SK-N-SH (cell line): ENCODE measurements around the gene FGF19. TPM values are rescaled to one million over a fixed set of nuclear protein-coding genes. Genes with fewer than 3 reads are reported as not detected.

ENCODE experiments used
- CTCF ChIA-PET: fragments of 300-600, 350-600 bp; formaldehyde crosslinking; extraction: SDS; loops from one replicate; lab custom pipeline; 2021; lab: Yijun Ruan, JAX
- POLR2A ChIA-PET: fragments of 350-600 bp; sonication (Branson Sonifier 250); formaldehyde crosslinking; extraction: SDS; loops from one replicate; lab custom pipeline; 2020; ENCODE audit warnings: antibody characterized with exemption, inconsistent platforms; lab: Yijun Ruan, JAX
- DNase-seq: peaks from one replicate; pipeline ENCODE4 v3.0.0; 2012
- H2AFZ ChIP-seq: fragments of 200-600 bp; sonication (generic); 2 replicates; pipeline ENCODE4 v1.8.1; 2016; ENCODE audit warnings: antibody characterized with exemption, mild to moderate bottlenecking, low read depth
- H3F3A ChIP-seq: fragments of 200-600 bp; sonication (generic); replicated peaks from 2 replicates; pipeline ENCODE3; 2016; ENCODE audit warnings: antibody characterized with exemption, mild to moderate bottlenecking; ENCODE audit not compliant: insufficient read depth
- H3K27ac ChIP-seq, 2 experiments: fragments of 200-500 bp in 1 of 2; fragments of 200-600 bp in 1 of 2; sonication (Bioruptor generic) in 1 of 2; sonication (generic), shearing (Covaris generic) in 1 of 2; 2 replicates each; pipeline versions ENCODE4 v1.5.1 to v1.6.1; 2014 to 2016; ENCODE audit warnings: low read depth in 2 of 2, inconsistent platforms in 1 of 2, low read length in 1 of 2, mild to moderate bottlenecking in 1 of 2, mixed read lengths in 1 of 2
- H3K27me3 ChIP-seq: fragments of 200-600 bp; sonication (generic), shearing (Covaris generic); 2 replicates; pipeline ENCODE4 v1.6.1; 2016; ENCODE audit warnings: mixed run types; ENCODE audit not compliant: insufficient read depth
- H3K36me3 ChIP-seq, 2 experiments: fragments of 200-500 bp in 1 of 2; fragments of 200-600 bp in 1 of 2; sonication (Bioruptor generic) in 1 of 2; sonication (generic) in 1 of 2; replicated peaks in 1 of 2; 2 replicates each; pipeline versions ENCODE3 to v1.5.1; 2014 to 2016; ENCODE audit warnings: low read length in 1 of 2, mild to moderate bottlenecking in 1 of 2; ENCODE audit not compliant: insufficient read depth in 2 of 2, control insufficient read depth in 1 of 2
- H3K4me1 ChIP-seq, 2 experiments: fragments of 200-500 bp in 1 of 2; fragments of 200-600 bp in 1 of 2; sonication (Bioruptor generic) in 1 of 2; sonication (generic), shearing (Covaris generic) in 1 of 2; 2 replicates each; pipeline versions ENCODE4 v1.5.1 to v1.6.1; 2014 to 2016; ENCODE audit warnings: low read depth in 1 of 2, low read length in 1 of 2, mixed run types in 1 of 2; ENCODE audit not compliant: insufficient read depth in 2 of 2, control insufficient read depth in 1 of 2
- H3K4me2 ChIP-seq: fragments of 200-600 bp; sonication (generic), shearing (Covaris generic); 2 replicates; pipeline ENCODE4 v1.6.1; 2017; ENCODE audit warnings: mixed run types
- H3K4me3 ChIP-seq, 2 experiments: fragments of 200-500 bp in 1 of 2; fragments of 200-600 bp in 1 of 2; sonication (Bioruptor generic) in 1 of 2; sonication (generic), shearing (Covaris generic) in 1 of 2; 2 replicates each; pipeline versions ENCODE4 v1.5.1 to v1.8.1; 2014 to 2016; ENCODE audit warnings: low read depth in 2 of 2, inconsistent platforms in 1 of 2, low read length in 1 of 2, mild to moderate bottlenecking in 1 of 2, mixed read lengths in 1 of 2, moderate library complexity in 1 of 2
- H3K79me2 ChIP-seq: fragments of 200-600 bp; sonication (generic); 2 replicates; pipeline ENCODE4 v1.8.1; 2017; ENCODE audit warnings: mild to moderate bottlenecking; ENCODE audit not compliant: insufficient read depth
- H3K9ac ChIP-seq: fragments of 200-600 bp; sonication (generic); 2 replicates; pipeline ENCODE4 v1.6.1; 2017; ENCODE audit warnings: mixed run types
- H3K9me2 ChIP-seq: fragments of 200-600 bp; sonication (generic); 2 replicates; pipeline ENCODE4 v1.6.1; 2017; ENCODE audit warnings: mixed run types
- H3K9me3 ChIP-seq: fragments of 200-600 bp; sonication (generic); 2 replicates; pipeline ENCODE4 v1.6.1; 2017; ENCODE audit warnings: mixed run types, mild to moderate bottlenecking, moderate library complexity
- H4K20me1 ChIP-seq: fragments of 200-600 bp; sonication (generic); 2 replicates; pipeline ENCODE4 v1.6.1; 2017; ENCODE audit warnings: mild to moderate bottlenecking, mixed run types; ENCODE audit not compliant: insufficient read depth
- CTCF ChIP-seq: fragments of 200-600 bp; sonication (generic); IDR thresholded peaks from 2 replicates; pipeline ENCODE4 v1.6.1; 2017; ENCODE audit warnings: antibody characterized with exemption, mild to moderate bottlenecking, moderate library complexity
- EP300 ChIP-seq, 2 experiments: IDR thresholded peaks; 2 replicates each; pipeline versions ENCODE4 v1.4.0 to v1.6.1; 2012; ENCODE audit warnings: borderline replicate concordance in 1 of 2, low read depth in 1 of 2, low read length in 1 of 2
- NRF1 ChIP-seq: IDR thresholded peaks from 2 replicates; pipeline ENCODE4 v1.6.1; 2012; ENCODE audit warnings: low read depth, mild to moderate bottlenecking, low read length
- PBX3 ChIP-seq: IDR thresholded peaks from 2 replicates; pipeline ENCODE4; 2012
- USF1 ChIP-seq: IDR thresholded peaks from 2 replicates; pipeline ENCODE4 v1.4.0; 2012; ENCODE audit warnings: low read depth, borderline replicate concordance
- ZBTB33 ChIP-seq: IDR thresholded peaks from 2 replicates; pipeline ENCODE4 v1.4.0; 2012; ENCODE audit warnings: low read depth, borderline replicate concordance
- WGBS: methylation state at CpG from one replicate; pipeline ENCODE4 v1.1.6; 2017; ENCODE audit warnings: low lambda C conversion rate; 5-methylcytosine and 5-hydroxymethylcytosine counted together
- polyA plus RNA-seq, 3 experiments: library from polyadenylated mRNA; depleted of rRNA; stranded (reverse); fragments of >200 nt; gene quantifications; 2 replicates each; pipeline ENCODE4 v1.2.3, GENCODE V29; 2012

The FGF19 gene
- polyA plus RNA-seq, 1 of the 3 experiments (the other 2 are of a cell fraction): not detected

GRCh38 chr11:69700278-69701140 lies 3.3 kb downstream of the FGF19 start (continued):
- no peak for TF ChIP-seq CTCF
- TF ChIP-seq PBX3: peak; percentile 73
- peak in 1 of 2 experiments; percentile 62; a peak in 2 of 4 replicates for TF ChIP-seq EP300 (IDR thresholded peaks at IDR 0.05; ENCODE audit: borderline replicate concordance in 1 of 2, low read depth in 1 of 2, low read length in 1 of 2)
- TF ChIP-seq NRF1: no peak
- TF ChIP-seq ZBTB33: no peak

GRCh38 chr11:69699213-69699612 lies 4.6 kb downstream of the FGF19 start:
- no peak overlapping the region for H3K9ac ChIP-seq
- H3K27me3 ChIP-seq: peaks cover 17% of the 10 kb centered on the region
- 98% methylated on average over 8 of the region's 13 CpGs for WGBS
- peaks cover 3% of the 10 kb centered on the region for H3F3A ChIP-seq
- peaks cover 0 to 20% of the 10 kb centered on the region in 2 experiments; a peak in 1 of 4 replicates for H3K4me1 ChIP-seq
- no peaks in the 10 kb centered on the region for H3K9me3 ChIP-seq
- no peak for DNase-seq
- no peaks in the 10 kb centered on the region for H3K36me3 ChIP-seq
- POLR2A ChIA-PET: no interaction called here
- no peak overlapping the region for H2AFZ ChIP-seq
- no peak overlapping the region for H3K4me2 ChIP-seq
- no peaks in the 10 kb centered on the region for H3K79me2 ChIP-seq
- H3K4me3 ChIP-seq: no peak overlapping the region
- H3K9me2 ChIP-seq: no peaks in the 10 kb centered on the region
- TF ChIP-seq USF1: no peak
- no peaks in the 10 kb centered on the region for H4K20me1 ChIP-seq
- H3K27ac ChIP-seq: no peak overlapping the region
- CTCF ChIA-PET: interaction anchor here (0.5 to 3.2 kb wide), 9 partner anchors 21 to 502 kb away, joined by 3 to 16 read pairs (median 4); no protein-coding TSS in a partner anchor
